ENCODE results near the gene RBMXL2. TPM values are rescaled to one million over a fixed set of nuclear protein-coding genes. Genes with fewer than 3 reads are reported as not detected.

Gene RBMXL2
- total RNA-seq, 2 donors from 2014 or later, result not detected

DNA sequence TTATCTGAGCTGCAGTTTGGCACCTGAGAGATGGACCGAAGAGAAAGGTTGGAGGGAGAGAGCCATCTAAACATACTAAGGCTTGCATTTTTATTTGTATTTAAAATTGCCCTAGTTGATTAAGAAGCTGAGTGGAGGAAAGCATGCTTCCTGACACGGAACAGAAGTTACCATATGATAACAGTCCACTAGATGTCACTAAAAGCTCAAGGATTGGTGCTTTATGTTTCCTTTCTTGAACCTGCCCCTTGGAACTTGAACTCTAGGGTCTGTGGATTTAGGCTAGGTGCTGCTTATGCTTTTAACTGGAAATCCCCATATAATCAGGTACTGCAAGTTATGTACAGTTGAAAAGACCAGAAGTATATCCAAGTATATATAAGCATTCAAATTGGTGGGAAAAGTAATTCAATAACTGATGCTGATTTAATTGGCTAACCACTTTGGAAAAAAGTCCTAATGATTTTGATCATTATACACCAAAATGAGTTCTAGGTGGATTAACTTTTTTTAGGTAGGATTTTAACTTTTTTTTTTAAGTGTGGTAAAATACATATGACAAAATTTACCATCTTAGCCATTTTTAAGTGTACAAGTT lies 9.5 kb downstream of the RBMXL2 start:
- ATAC-seq (peak in 1 of 2 donors; percentile 53), DNase-seq (ENCODE audit: low spot score) (no peak)
- Mint-ChIP-seq H3K4me1 (ENCODE audit: low read depth in 2 of 2) (no peaks in the 10 kb centered on the region), H3K4me3 (no peak overlapping the region), H3K27me3 (peaks cover 12 to 27% of the 10 kb centered on the region in 2 donors), H3K9me3 (no peaks in the 10 kb centered on the region), H3K36me3 (no peaks in the 10 kb centered on the region), H3K27ac (no peak overlapping the region)

DNA sequence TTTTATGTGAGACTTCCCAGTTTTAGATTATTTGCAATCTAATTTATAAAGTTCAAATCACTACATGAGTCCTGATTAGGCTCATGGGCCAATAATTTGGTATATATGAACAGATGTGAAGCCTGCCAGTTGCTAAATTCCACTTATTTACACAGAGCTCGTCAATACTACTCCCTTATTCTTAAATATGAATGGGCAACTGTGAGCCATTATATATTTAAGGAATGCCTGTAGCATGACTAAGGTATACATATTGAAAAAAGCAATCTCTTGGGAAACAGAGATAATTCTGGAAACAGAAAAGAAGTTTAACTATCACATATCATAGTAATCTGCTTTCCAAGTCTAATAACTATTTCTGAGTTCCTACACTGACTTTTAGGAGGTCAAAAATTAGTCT lies 27.0 kb downstream of the RBMXL2 start:
- Mint-ChIP-seq H3K4me3 (no peak overlapping the region), H3K9me3 (no peaks in the 10 kb centered on the region), H3K4me1 (ENCODE audit: low read depth in 2 of 2) (no peaks in the 10 kb centered on the region), H3K27me3 (peaks cover 9 to 20% of the 10 kb centered on the region in 2 donors), H3K27ac (no peak overlapping the region), H3K36me3 (no peaks in the 10 kb centered on the region)
- ATAC-seq (no peak), DNase-seq (ENCODE audit: low spot score) (no peak)

DNA sequence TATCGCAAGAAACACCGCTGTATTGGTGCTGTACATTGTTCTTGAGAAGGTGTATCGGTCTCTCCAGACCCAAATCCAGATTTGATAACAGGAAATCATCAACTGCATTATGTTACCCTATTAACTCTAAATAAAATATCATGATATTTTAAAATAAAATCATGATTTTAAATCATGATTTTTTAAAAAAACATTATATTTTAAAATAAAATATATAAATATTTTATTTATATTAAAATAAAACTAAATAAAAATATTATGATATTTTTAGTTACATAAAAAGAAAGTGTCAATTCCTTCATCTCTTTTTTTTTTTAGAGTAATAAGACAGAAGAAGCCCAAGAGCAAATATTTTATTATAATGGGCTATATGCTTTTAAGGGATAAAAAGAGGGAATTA lies 27.6 kb downstream of the RBMXL2 start:
- no peak overlapping the region for H3K4me3 Mint-ChIP-seq
- H3K27me3 Mint-ChIP-seq, result peaks cover 11 to 25% of the 10 kb centered on the region in 2 donors
- DNase-seq (ENCODE audit: low spot score) (no peak), ATAC-seq (no peak)
- H3K9me3 Mint-ChIP-seq, result no peaks in the 10 kb centered on the region
- no peak overlapping the region for H3K27ac Mint-ChIP-seq
- H3K4me1 Mint-ChIP-seq (ENCODE audit: low read depth in 2 of 2), result no peaks in the 10 kb centered on the region
- no peaks in the 10 kb centered on the region for H3K36me3 Mint-ChIP-seq

DNA sequence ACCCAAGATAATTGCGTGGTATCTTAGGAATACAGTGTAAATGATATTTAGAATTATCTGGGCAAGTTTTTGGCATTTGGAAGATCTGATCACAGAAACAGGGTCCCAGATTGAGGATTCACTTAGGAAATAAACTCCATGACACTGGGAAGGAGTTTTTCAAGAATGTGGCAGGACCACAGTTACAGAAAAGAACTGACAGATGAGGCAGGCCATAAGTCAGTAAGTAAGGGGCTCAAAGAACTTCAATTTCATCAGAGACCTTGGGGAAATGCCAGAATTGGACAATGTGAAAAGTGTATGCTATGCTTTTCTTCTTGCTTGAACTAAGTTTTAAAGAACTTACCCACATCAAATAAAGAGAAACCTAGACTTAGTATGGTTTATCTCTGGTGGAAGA lies 49.3 kb downstream of the RBMXL2 start:
- H3K4me3 Mint-ChIP-seq, result no peak overlapping the region
- no peak for DNase-seq (ENCODE audit: low spot score)
- no peaks in the 10 kb centered on the region for H3K4me1 Mint-ChIP-seq (ENCODE audit: low read depth in 2 of 2)
- H3K9me3 Mint-ChIP-seq, result no peaks in the 10 kb centered on the region
- peaks cover 4 to 33% of the 10 kb centered on the region in 2 donors for H3K27me3 Mint-ChIP-seq
- no peaks in the 10 kb centered on the region for H3K36me3 Mint-ChIP-seq
- no peak for ATAC-seq
- no peak overlapping the region for H3K27ac Mint-ChIP-seq

Other genes starting within 250 kb of the RBMXL2 start
- not detected for gene OR10A5, start 243.3 kb upstream of the RBMXL2 start, total RNA-seq
- not detected for gene OR10A2, start 225.9 kb upstream of the RBMXL2 start, total RNA-seq
- gene OR10A4, start 212.4 kb upstream of the RBMXL2 start, total RNA-seq, result not detected
- gene OR2D2, start 196.5 kb upstream of the RBMXL2 start, total RNA-seq, result not detected
- not detected for gene OR2D3, start 168.0 kb upstream of the RBMXL2 start, total RNA-seq
- gene ZNF215, start 162.6 kb upstream of the RBMXL2 start, total RNA-seq, result 1 to 10 TPM in 1 of 2 donors, under 1 TPM in 1; 0.24 to 1.5 TPM
- gene ZNF214, start 68.7 kb upstream of the RBMXL2 start, total RNA-seq, result not detected
- not detected for gene NLRP14, start 68.5 kb upstream of the RBMXL2 start, total RNA-seq
- gene SYT9, start 162.9 kb downstream of the RBMXL2 start, total RNA-seq, result not detected